HG03108 (cell line): ENCODE measurements around the gene FITM1.
A peak's percentile ranks its signal among the peaks of the same experiment; 100 is the strongest.

Experiments used
- ATAC-seq: cut with Tn5 transposase; IDR thresholded peaks from one replicate; pipeline ENCODE4 v1.9.1; 2021; ENCODE audit warnings: moderate library complexity; ENCODE audit not compliant: unreplicated experiment

FITM1 gene

GRCh38 chr14:24130380-24130716 is at the start of gene FITM1:
TSS of gene FITM1 (plus strand) at chr14:24130659. CDS start at chr14:24131564, 905 bp downstream.
- ATAC-seq: no peak

- peak; percentile 82 for ATAC-seq
Observed at GRCh38 chr14:24080888-24081738, 49.3 kb upstream of the FITM1 start.

GRCh38 chr14:24081739-24082211 is 48.7 kb upstream of the FITM1 start:
- no peak for ATAC-seq

GRCh38 chr14:24082411-24083080 is 47.9 kb upstream of the FITM1 start:
- no peak for ATAC-seq

- ATAC-seq: no peak
Observed at GRCh38 chr14:24083462-24083861, 47.0 kb upstream of the FITM1 start.

- no peak for ATAC-seq
Observed at GRCh38 chr14:24084440-24084839, 46.0 kb upstream of the FITM1 start.

- ATAC-seq: no peak
Observed at GRCh38 chr14:24085215-24085614, 45.2 kb upstream of the FITM1 start.

- no peak for ATAC-seq
Observed at GRCh38 chr14:24086193-24086955, 44.1 kb upstream of the FITM1 start.

- ATAC-seq: no peak
Observed at GRCh38 chr14:24087004-24087403, 43.5 kb upstream of the FITM1 start.

GRCh38 chr14:24088095-24088494 is 42.4 kb upstream of the FITM1 start:
- no peak for ATAC-seq

GRCh38 chr14:24089890-24090289 is 40.6 kb upstream of the FITM1 start:
- ATAC-seq: no peak

GRCh38 chr14:24092110-24092504 is 38.4 kb upstream of the FITM1 start:
- ATAC-seq: no peak

- ATAC-seq: no peak
Observed at GRCh38 chr14:24092505-24093206, 37.8 kb upstream of the FITM1 start.

GRCh38 chr14:24093207-24093900 is 37.1 kb upstream of the FITM1 start:
- no peak for ATAC-seq

GRCh38 chr14:24093901-24094840 is 36.3 kb upstream of the FITM1 start, which contains the start of gene PCK2:
TSS of gene PCK2 (plus strand) at chr14:24094311. CDS start at chr14:24094406, 95 bp downstream.
- peak; percentile 33 for ATAC-seq

- ATAC-seq: no peak
Observed at GRCh38 chr14:24094841-24095270, 35.6 kb upstream of the FITM1 start.

GRCh38 chr14:24095271-24096068 is 35.0 kb upstream of the FITM1 start:
- peak; percentile 65 for ATAC-seq

GRCh38 chr14:24096545-24097181 is 33.8 kb upstream of the FITM1 start:
- no peak for ATAC-seq
